K562 (cell line): Measurements from ENCODE around the gene CDC27. TPM values are rescaled to one million over a fixed set of nuclear protein-coding genes. Genes with fewer than 3 reads are reported as not detected.

Source experiments
- AFF1 ChIP-seq, 2 experiments: fragments of 450-650 bp; IDR thresholded peaks; 2 replicates each; pipeline ENCODE4 v1.6.1; 2018; ENCODE audit warnings: mild to moderate bottlenecking in 2 of 2, low read depth in 1 of 2; ENCODE audit not compliant: partially characterized antibody in 2 of 2
- ARID2 ChIP-seq: fragments of 450-650 bp; IDR thresholded peaks from 2 replicates; pipeline ENCODE4 v1.6.1; 2017; ENCODE audit warnings: antibody characterized with exemption, mild to moderate bottlenecking
- DMBX1 ChIP-seq: fragments of 250-450 bp; sonication (Bioruptor Pico); IDR thresholded peaks from 2 replicates; pipeline ENCODE4 v1.8.0; 2022; ENCODE audit warnings: inconsistent platforms, mild to moderate bottlenecking, moderate library complexity, borderline replicate concordance
- EP300 ChIP-seq: IDR thresholded peaks from 2 replicates; pipeline ENCODE4 v1.6.1; 2012; ENCODE audit warnings: low read length, improper control_type of control experiment
- HMGN3 ChIP-seq: IDR thresholded peaks from 2 replicates; pipeline ENCODE4 v1.6.1; 2011; ENCODE audit warnings: borderline replicate concordance, low read depth, mild to moderate bottlenecking, mixed read lengths, low read length; ENCODE audit not compliant: insufficient read length; ENCODE audit errors: extremely low read depth
- KDM5B ChIP-seq: fragments of 200-600 bp; sonication (generic); IDR thresholded peaks from 2 replicates; pipeline ENCODE4 v1.6.1; 2012; ENCODE audit warnings: low read depth, mild to moderate bottlenecking, moderate library complexity, low read length, control low read depth, inconsistent platforms; ENCODE audit not compliant: insufficient replicate concordance
- LEF1 ChIP-seq: fragments of 450-650 bp; IDR thresholded peaks from 2 replicates; pipeline ENCODE4 v1.6.1; 2016; ENCODE audit warnings: mild to moderate bottlenecking
- ZNF511 ChIP-seq: sonication (generic); formaldehyde crosslinking; IDR thresholded peaks from 2 replicates; pipeline ENCODE4 v1.8.0; 2022; ENCODE audit warnings: mild to moderate bottlenecking, missing genetic modification reagents
- polyA plus RNA-seq, 8 experiments: library from polyadenylated mRNA; depleted of rRNA in 4 of 8; stranded (reverse) in 5 of 8; unstranded in 3 of 8; fragments of >200 nt; fragmentation: Nextera tagmentation in 2 of 8; fragmentation: Illumina TruSeq in 1 of 8; extraction: Ambion mirVana in 2 of 8; extraction: Trizol in 1 of 8; gene quantifications; 2 replicates each; pipeline versions ENCODE4 v1.2.1 to v1.2.3, GENCODE V29; 2011 to 2014; ENCODE audit warnings: inconsistent platforms in 1 of 8, missing spikeins in 1 of 8
- total RNA-seq, 7 experiments: library from RNA; depleted of rRNA in 6 of 7; stranded (reverse); fragments of >200 nt in 6 of 7; fragmentation: Illumina TruSeq in 2 of 7; extraction: Trizol in 2 of 7; gene quantifications; 2 replicates each; pipeline versions ENCODE4 v1.2.1 to v1.2.3, GENCODE V29; 2011 to 2021; ENCODE audit warnings: low replicate concordance in 1 of 7
- TF ChIP-seq, protein P1 (sequence below): fragments of 200-600 bp; sonication (generic); IDR thresholded peaks from one replicate; pipeline ENCODE4 v1.6.1; 2012; ENCODE audit warnings: mild to moderate bottlenecking, low read depth, low read length, inconsistent platforms
- TF ChIP-seq, protein P2 (sequence below): IDR thresholded peaks from 2 replicates; pipeline ENCODE4 v1.6.1; 2011; ENCODE audit not compliant: insufficient read length; ENCODE audit errors: extremely low read depth

The CDC27 gene
- total and polyA plus RNA-seq, 9 of the 15 experiments (the other 6 are each of a cell fraction or from before 2014, with no cell fraction given): 28.6 to 155 (median 94.1) TPM

DNA sequence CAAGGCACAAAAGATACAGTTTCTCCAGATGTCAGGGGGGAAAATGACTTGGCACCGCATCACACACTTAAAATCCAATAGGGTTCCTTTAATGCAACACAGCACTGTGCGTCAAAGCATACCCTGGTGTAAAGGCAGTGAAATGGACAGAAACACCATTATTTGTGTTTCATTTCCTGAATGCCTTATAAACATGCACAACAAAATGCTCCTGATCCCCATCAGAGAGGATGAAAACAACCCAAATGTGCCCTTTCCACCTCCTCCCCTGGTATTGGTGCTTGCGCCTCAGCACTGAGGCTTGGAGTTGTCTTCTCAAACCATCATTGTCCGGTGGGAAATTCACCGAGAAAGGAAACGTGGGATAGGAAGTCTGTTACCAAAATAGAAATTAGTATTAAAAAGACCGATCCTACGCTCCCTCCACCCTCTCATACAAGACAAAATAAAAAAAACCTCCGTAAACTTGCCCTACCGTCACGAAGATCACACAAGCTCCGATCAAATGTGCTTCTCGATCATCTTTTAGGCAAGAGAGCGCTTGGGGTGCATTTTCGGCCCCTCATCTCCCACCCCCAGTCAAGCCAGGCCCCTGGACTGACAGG lies 722 bp downstream of the CDC27 start (continued):
- TF ChIP-seq, protein P1, sequence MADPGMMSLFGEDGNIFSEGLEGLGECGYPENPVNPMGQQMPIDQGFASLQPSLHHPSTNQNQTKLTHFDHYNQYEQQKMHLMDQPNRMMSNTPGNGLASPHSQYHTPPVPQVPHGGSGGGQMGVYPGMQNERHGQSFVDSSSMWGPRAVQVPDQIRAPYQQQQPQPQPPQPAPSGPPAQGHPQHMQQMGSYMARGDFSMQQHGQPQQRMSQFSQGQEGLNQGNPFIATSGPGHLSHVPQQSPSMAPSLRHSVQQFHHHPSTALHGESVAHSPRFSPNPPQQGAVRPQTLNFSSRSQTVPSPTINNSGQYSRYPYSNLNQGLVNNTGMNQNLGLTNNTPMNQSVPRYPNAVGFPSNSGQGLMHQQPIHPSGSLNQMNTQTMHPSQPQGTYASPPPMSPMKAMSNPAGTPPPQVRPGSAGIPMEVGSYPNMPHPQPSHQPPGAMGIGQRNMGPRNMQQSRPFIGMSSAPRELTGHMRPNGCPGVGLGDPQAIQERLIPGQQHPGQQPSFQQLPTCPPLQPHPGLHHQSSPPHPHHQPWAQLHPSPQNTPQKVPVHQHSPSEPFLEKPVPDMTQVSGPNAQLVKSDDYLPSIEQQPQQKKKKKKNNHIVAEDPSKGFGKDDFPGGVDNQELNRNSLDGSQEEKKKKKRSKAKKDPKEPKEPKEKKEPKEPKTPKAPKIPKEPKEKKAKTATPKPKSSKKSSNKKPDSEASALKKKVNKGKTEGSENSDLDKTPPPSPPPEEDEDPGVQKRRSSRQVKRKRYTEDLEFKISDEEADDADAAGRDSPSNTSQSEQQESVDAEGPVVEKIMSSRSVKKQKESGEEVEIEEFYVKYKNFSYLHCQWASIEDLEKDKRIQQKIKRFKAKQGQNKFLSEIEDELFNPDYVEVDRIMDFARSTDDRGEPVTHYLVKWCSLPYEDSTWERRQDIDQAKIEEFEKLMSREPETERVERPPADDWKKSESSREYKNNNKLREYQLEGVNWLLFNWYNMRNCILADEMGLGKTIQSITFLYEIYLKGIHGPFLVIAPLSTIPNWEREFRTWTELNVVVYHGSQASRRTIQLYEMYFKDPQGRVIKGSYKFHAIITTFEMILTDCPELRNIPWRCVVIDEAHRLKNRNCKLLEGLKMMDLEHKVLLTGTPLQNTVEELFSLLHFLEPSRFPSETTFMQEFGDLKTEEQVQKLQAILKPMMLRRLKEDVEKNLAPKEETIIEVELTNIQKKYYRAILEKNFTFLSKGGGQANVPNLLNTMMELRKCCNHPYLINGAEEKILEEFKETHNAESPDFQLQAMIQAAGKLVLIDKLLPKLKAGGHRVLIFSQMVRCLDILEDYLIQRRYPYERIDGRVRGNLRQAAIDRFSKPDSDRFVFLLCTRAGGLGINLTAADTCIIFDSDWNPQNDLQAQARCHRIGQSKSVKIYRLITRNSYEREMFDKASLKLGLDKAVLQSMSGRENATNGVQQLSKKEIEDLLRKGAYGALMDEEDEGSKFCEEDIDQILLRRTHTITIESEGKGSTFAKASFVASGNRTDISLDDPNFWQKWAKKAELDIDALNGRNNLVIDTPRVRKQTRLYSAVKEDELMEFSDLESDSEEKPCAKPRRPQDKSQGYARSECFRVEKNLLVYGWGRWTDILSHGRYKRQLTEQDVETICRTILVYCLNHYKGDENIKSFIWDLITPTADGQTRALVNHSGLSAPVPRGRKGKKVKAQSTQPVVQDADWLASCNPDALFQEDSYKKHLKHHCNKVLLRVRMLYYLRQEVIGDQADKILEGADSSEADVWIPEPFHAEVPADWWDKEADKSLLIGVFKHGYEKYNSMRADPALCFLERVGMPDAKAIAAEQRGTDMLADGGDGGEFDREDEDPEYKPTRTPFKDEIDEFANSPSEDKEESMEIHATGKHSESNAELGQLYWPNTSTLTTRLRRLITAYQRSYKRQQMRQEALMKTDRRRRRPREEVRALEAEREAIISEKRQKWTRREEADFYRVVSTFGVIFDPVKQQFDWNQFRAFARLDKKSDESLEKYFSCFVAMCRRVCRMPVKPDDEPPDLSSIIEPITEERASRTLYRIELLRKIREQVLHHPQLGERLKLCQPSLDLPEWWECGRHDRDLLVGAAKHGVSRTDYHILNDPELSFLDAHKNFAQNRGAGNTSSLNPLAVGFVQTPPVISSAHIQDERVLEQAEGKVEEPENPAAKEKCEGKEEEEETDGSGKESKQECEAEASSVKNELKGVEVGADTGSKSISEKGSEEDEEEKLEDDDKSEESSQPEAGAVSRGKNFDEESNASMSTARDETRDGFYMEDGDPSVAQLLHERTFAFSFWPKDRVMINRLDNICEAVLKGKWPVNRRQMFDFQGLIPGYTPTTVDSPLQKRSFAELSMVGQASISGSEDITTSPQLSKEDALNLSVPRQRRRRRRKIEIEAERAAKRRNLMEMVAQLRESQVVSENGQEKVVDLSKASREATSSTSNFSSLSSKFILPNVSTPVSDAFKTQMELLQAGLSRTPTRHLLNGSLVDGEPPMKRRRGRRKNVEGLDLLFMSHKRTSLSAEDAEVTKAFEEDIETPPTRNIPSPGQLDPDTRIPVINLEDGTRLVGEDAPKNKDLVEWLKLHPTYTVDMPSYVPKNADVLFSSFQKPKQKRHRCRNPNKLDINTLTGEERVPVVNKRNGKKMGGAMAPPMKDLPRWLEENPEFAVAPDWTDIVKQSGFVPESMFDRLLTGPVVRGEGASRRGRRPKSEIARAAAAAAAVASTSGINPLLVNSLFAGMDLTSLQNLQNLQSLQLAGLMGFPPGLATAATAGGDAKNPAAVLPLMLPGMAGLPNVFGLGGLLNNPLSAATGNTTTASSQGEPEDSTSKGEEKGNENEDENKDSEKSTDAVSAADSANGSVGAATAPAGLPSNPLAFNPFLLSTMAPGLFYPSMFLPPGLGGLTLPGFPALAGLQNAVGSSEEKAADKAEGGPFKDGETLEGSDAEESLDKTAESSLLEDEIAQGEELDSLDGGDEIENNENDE: no peak
- TF ChIP-seq, protein P2, sequence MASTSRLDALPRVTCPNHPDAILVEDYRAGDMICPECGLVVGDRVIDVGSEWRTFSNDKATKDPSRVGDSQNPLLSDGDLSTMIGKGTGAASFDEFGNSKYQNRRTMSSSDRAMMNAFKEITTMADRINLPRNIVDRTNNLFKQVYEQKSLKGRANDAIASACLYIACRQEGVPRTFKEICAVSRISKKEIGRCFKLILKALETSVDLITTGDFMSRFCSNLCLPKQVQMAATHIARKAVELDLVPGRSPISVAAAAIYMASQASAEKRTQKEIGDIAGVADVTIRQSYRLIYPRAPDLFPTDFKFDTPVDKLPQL: no peak
- TF ChIP-seq AFF1 (IDR thresholded peaks at IDR 0.05; ENCODE audit: low read depth in 1 of 2, partially characterized antibody in 2 of 2): peak in 1 of 2 experiments; percentile 14
- TF ChIP-seq HMGN3: no peak
- no peak for TF ChIP-seq DMBX1 (CRISPR knock-in tag)
- no peak for TF ChIP-seq ZNF511
- TF ChIP-seq LEF1: no peak
- TF ChIP-seq KDM5B: peak; percentile 14
- no peak for TF ChIP-seq EP300
- TF ChIP-seq ARID2: no peak
